ENCODE measurements around the gene SP6.

The SP6 gene

DNA sequence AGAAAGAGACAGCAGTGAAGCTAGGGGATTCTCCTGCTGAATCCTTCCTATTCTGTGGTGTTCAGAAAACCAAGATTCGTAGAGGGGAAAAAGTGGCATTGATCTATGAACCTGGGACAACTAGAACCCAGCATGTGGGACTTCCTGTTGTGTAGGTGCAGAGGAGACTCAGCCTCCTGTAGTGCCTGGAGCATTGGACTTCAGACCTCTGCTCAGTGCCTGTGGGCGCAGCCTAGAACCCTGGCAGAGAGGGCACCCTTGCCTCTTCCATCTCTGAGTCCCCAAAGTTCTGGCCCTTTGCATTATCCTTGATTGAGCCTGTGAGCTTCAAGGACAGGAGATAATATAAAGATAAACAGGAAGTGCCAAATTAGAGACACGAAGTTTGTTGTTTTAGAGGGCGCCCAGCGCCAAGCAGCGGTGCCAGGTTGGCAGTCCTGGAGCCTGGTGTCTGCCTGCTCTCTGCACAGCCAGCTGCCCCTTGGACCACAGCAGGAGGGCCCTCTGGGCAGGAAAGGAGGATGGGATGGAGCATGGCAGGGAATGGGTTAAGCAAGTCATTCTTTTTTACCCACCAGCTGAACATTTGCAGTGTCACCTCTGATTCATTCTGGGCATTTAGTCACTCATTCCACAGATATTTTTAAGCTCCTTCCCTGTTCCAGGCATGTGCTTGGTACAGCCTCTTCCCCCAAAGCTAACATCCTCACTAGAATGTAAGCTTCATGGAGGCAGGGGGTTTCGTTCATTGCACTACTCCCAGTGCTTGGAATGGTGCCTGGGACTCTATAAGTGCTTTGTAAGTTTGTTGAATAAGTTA lies 11.9 kb upstream of the SP6 start:
- H2BK120ac ChIP-seq (ENCODE audit: low read depth, low read length): no peak overlapping the region
- no peak for DNase-seq
- no peaks in the 10 kb centered on the region for H3K27me3 ChIP-seq (ENCODE audit: insufficient read depth, low read length, poor library complexity)
- no CpG with 5 or more reads among the region's 7 CpGs for WGBS (ENCODE audit: extremely low coverage, insufficient coverage, low lambda C conversion rate)
- H3K36me3 ChIP-seq (ENCODE audit: control insufficient read depth, insufficient read depth, low read length): no peaks in the 10 kb centered on the region
- H3K23ac ChIP-seq (ENCODE audit: low read length): no peak overlapping the region
- no peak overlapping the region for H3K27ac ChIP-seq (ENCODE audit: low read depth, low read length)
- no peak overlapping the region for H3K56ac ChIP-seq (ENCODE audit: low read length)
- H3K4me3 ChIP-seq (ENCODE audit: low read length): no peak overlapping the region
- no peak overlapping the region for H4K5ac ChIP-seq (ENCODE audit: low read length)
- H3K4me1 ChIP-seq (ENCODE audit: control insufficient read depth, low read depth, low read length): peaks cover 10% of the 10 kb centered on the region
- H3K79me2 ChIP-seq (ENCODE audit: control insufficient read depth, insufficient read depth, low read length): no peaks in the 10 kb centered on the region
- H3K79me1 ChIP-seq (ENCODE audit: low read length): no peaks in the 10 kb centered on the region
- H2BK5ac ChIP-seq (ENCODE audit: low read length): no peak overlapping the region
- no peak overlapping the region for H4K8ac ChIP-seq (ENCODE audit: low read depth, low read length)
- no peak overlapping the region for H2AK5ac ChIP-seq (ENCODE audit: low read length)
- no peak overlapping the region for H3K18ac ChIP-seq (ENCODE audit: low read length)
- H3K4ac ChIP-seq (ENCODE audit: low read depth, low read length): no peak overlapping the region
- no peak overlapping the region for H3K4me2 ChIP-seq (ENCODE audit: low read length)
- no peak overlapping the region for H2BK15ac ChIP-seq (replicated peaks; ENCODE audit: low read depth)
- H3K9ac ChIP-seq (ENCODE audit: low read length): no peak overlapping the region

- H3K9ac ChIP-seq (ENCODE audit: low read length): no peak overlapping the region
- H3K23ac ChIP-seq (ENCODE audit: low read length): no peak overlapping the region
- no peak overlapping the region for H2AK5ac ChIP-seq (ENCODE audit: low read length)
- H2BK5ac ChIP-seq (ENCODE audit: low read length): no peak overlapping the region
- H3K4ac ChIP-seq (ENCODE audit: low read depth, low read length): no peak overlapping the region
- no peaks in the 10 kb centered on the region for H3K79me1 ChIP-seq (ENCODE audit: low read length)
- H3K4me1 ChIP-seq (ENCODE audit: control insufficient read depth, low read depth, low read length): peaks cover 18% of the 10 kb centered on the region
- no peak overlapping the region for H2BK15ac ChIP-seq (replicated peaks; ENCODE audit: low read depth)
- no peaks in the 10 kb centered on the region for H3K36me3 ChIP-seq (ENCODE audit: control insufficient read depth, insufficient read depth, low read length)
- no peak overlapping the region for H3K56ac ChIP-seq (ENCODE audit: low read length)
- no peak overlapping the region for H4K5ac ChIP-seq (ENCODE audit: low read length)
- no peak overlapping the region for H4K8ac ChIP-seq (ENCODE audit: low read depth, low read length)
- no peak overlapping the region for H3K4me2 ChIP-seq (ENCODE audit: low read length)
- H3K79me2 ChIP-seq (ENCODE audit: control insufficient read depth, insufficient read depth, low read length): no peaks in the 10 kb centered on the region
- WGBS (ENCODE audit: extremely low coverage, insufficient coverage, low lambda C conversion rate): no CpG with 5 or more reads among the region's 5 CpGs
- no peak overlapping the region for H3K27ac ChIP-seq (ENCODE audit: low read depth, low read length)
- no peak overlapping the region for H3K18ac ChIP-seq (ENCODE audit: low read length)
- no peaks in the 10 kb centered on the region for H3K27me3 ChIP-seq (ENCODE audit: insufficient read depth, low read length, poor library complexity)
- DNase-seq: no peak
- no peak overlapping the region for H2BK120ac ChIP-seq (ENCODE audit: low read depth, low read length)
- H3K4me3 ChIP-seq (ENCODE audit: low read length): no peak overlapping the region
Measured at GRCh38 chr17:47860386-47860785, 9.4 kb upstream of the SP6 start.

DNA sequence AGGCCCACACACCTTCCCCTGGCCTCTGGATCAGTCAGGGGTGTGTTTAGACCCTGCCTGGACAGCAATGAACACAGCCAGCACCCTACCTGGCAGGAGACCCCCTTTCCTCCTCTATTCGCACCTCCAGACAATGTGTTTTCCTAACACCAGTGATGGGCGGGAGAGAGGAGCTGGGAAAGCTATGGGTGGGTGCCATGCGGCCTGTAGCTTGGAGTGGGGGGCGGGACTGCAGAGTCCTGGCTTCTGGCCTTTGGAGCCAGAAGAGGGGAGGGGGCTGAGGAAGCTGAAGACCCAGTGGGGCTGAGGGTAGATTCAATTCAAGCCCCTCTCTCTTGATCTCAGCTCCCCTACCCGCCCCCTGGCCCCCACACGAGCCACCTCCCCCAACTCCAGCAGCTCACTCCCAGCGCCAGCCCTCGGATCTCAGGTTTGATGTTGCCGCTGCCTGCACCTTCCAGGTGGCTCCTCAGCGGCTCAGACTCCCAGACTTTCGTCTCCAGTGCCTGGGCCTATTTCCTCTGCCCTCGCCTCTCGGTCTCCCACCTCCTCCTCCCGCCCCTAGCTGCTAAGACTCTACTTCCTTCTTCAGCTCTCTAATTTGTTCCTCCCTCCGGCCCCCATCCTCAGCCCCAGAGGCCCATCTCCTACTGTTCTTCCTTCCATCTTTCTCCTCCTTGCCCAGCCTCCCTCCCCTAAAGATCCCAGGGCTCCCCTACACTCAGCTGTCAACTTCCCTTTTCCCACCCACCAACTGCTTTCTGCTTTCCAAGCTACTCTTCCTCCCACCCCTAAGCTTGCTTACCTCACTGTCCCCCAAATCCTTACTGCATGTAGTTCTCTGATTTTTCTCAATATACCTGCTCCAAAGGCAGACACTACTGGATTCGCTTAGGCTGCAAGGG lies 6.8 kb upstream of the SP6 start:
- H3K79me2 ChIP-seq (ENCODE audit: control insufficient read depth, insufficient read depth, low read length): no peaks in the 10 kb centered on the region
- H3K18ac ChIP-seq (ENCODE audit: low read length): peak overlapping the region; percentile 69
- H3K79me1 ChIP-seq (ENCODE audit: low read length): no peaks in the 10 kb centered on the region
- H3K27me3 ChIP-seq (ENCODE audit: insufficient read depth, low read length, poor library complexity): peaks cover 7% of the 10 kb centered on the region
- H3K23ac ChIP-seq (ENCODE audit: low read length): peak overlapping the region; percentile 76
- H3K27ac ChIP-seq (ENCODE audit: low read depth, low read length): peak overlapping the region; percentile 59
- no peaks in the 10 kb centered on the region for H3K36me3 ChIP-seq (ENCODE audit: control insufficient read depth, insufficient read depth, low read length)
- no CpG with 5 or more reads among the region's 16 CpGs for WGBS (ENCODE audit: extremely low coverage, insufficient coverage, low lambda C conversion rate)
- H2AK5ac ChIP-seq (ENCODE audit: low read length): no peak overlapping the region
- H3K4me1 ChIP-seq (ENCODE audit: control insufficient read depth, low read depth, low read length): peaks cover 28% of the 10 kb centered on the region
- H2BK120ac ChIP-seq (ENCODE audit: low read depth, low read length): peak overlapping the region; percentile 30
- H2BK15ac ChIP-seq (replicated peaks; ENCODE audit: low read depth): no peak overlapping the region
- peak; percentile 82 for DNase-seq
- H3K4ac ChIP-seq (ENCODE audit: low read depth, low read length): peak overlapping the region; percentile 38
- peak overlapping the region; percentile 90 for H3K56ac ChIP-seq (ENCODE audit: low read length)
- peak overlapping the region; percentile 47 for H3K9ac ChIP-seq (ENCODE audit: low read length)
- peak overlapping the region; percentile 58 for H4K8ac ChIP-seq (ENCODE audit: low read depth, low read length)
- peak overlapping the region; percentile 50 for H4K5ac ChIP-seq (ENCODE audit: low read length)
- no peak overlapping the region for H3K4me2 ChIP-seq (ENCODE audit: low read length)
- peak overlapping the region; percentile 95 for H2BK5ac ChIP-seq (ENCODE audit: low read length)
- no peak overlapping the region for H3K4me3 ChIP-seq (ENCODE audit: low read length)

DNA sequence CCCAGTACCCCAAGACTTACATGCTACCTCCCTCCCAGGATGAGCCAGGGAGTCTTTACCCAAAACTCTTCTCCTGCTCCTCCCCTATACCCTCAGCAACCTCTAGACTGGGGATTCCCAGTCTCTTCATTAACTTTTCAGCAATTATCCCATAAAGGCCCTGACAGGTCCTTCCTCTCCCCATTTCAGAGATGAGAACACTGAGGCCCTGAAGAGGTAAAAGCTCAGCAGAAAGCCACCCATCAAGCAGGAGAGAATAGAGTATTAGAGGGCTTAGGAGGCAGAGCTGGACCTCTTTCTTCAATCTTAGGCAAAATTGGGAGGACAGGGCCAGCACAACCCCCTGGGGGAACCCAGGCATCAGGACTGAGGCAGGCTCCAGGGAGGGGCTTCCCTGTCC lies 5.9 kb upstream of the SP6 start:
- no peak overlapping the region for H4K8ac ChIP-seq (ENCODE audit: low read depth, low read length)
- no peaks in the 10 kb centered on the region for H3K36me3 ChIP-seq (ENCODE audit: control insufficient read depth, insufficient read depth, low read length)
- no peak overlapping the region for H2BK120ac ChIP-seq (ENCODE audit: low read depth, low read length)
- H2BK15ac ChIP-seq (replicated peaks; ENCODE audit: low read depth): no peak overlapping the region
- H3K4me3 ChIP-seq (ENCODE audit: low read length): no peak overlapping the region
- H3K4me2 ChIP-seq (ENCODE audit: low read length): no peak overlapping the region
- DNase-seq: no peak
- no peak overlapping the region for H3K27ac ChIP-seq (ENCODE audit: low read depth, low read length)
- H3K4ac ChIP-seq (ENCODE audit: low read depth, low read length): no peak overlapping the region
- H2BK5ac ChIP-seq (ENCODE audit: low read length): no peak overlapping the region
- H3K9ac ChIP-seq (ENCODE audit: low read length): no peak overlapping the region
- H3K4me1 ChIP-seq (ENCODE audit: control insufficient read depth, low read depth, low read length): peaks cover 32% of the 10 kb centered on the region
- no peak overlapping the region for H3K23ac ChIP-seq (ENCODE audit: low read length)
- no peaks in the 10 kb centered on the region for H3K79me2 ChIP-seq (ENCODE audit: control insufficient read depth, insufficient read depth, low read length)
- peaks cover 16% of the 10 kb centered on the region for H3K27me3 ChIP-seq (ENCODE audit: insufficient read depth, low read length, poor library complexity)
- peak overlapping the region; percentile 58 for H3K56ac ChIP-seq (ENCODE audit: low read length)
- H2AK5ac ChIP-seq (ENCODE audit: low read length): peak overlapping the region; percentile 27
- no peaks in the 10 kb centered on the region for H3K79me1 ChIP-seq (ENCODE audit: low read length)
- H3K18ac ChIP-seq (ENCODE audit: low read length): peak overlapping the region; percentile 20
- H4K5ac ChIP-seq (ENCODE audit: low read length): no peak overlapping the region

GRCh38 chr17:47855737-47856136 lies 4.8 kb upstream of the SP6 start:
- H3K18ac ChIP-seq (ENCODE audit: low read length): peak overlapping the region; percentile 28
- H4K5ac ChIP-seq (ENCODE audit: low read length): no peak overlapping the region
- H3K9ac ChIP-seq (ENCODE audit: low read length): no peak overlapping the region
- no peak overlapping the region for H2AK5ac ChIP-seq (ENCODE audit: low read length)
- H3K36me3 ChIP-seq (ENCODE audit: control insufficient read depth, insufficient read depth, low read length): no peaks in the 10 kb centered on the region
- no peak overlapping the region for H2BK5ac ChIP-seq (ENCODE audit: low read length)
- H3K4me1 ChIP-seq (ENCODE audit: control insufficient read depth, low read depth, low read length): peaks cover 32% of the 10 kb centered on the region
- peak overlapping the region; percentile 49 for H3K56ac ChIP-seq (ENCODE audit: low read length)
- H3K79me2 ChIP-seq (ENCODE audit: control insufficient read depth, insufficient read depth, low read length): no peaks in the 10 kb centered on the region
- no peak overlapping the region for H4K8ac ChIP-seq (ENCODE audit: low read depth, low read length)
- DNase-seq: peak; percentile 67
- H3K4me3 ChIP-seq (ENCODE audit: low read length): no peak overlapping the region
- H3K27me3 ChIP-seq (ENCODE audit: insufficient read depth, low read length, poor library complexity): peaks cover 16% of the 10 kb centered on the region
- H3K4me2 ChIP-seq (ENCODE audit: low read length): no peak overlapping the region
- no peak overlapping the region for H3K27ac ChIP-seq (ENCODE audit: low read depth, low read length)
- no peak overlapping the region for H3K4ac ChIP-seq (ENCODE audit: low read depth, low read length)
- no peak overlapping the region for H2BK120ac ChIP-seq (ENCODE audit: low read depth, low read length)
- H3K23ac ChIP-seq (ENCODE audit: low read length): no peak overlapping the region
- H3K79me1 ChIP-seq (ENCODE audit: low read length): no peaks in the 10 kb centered on the region
- no CpG with 5 or more reads among the region's 3 CpGs for WGBS (ENCODE audit: extremely low coverage, insufficient coverage, low lambda C conversion rate)
- no peak overlapping the region for H2BK15ac ChIP-seq (replicated peaks; ENCODE audit: low read depth)

Data from mesendoderm (in vitro differentiated cells).